Ishikawa (cell line): Measurements from ENCODE around the gene PTPRU.

Experiments used
- CEBPB ChIP-seq: IDR thresholded peaks from 2 replicates; pipeline ENCODE4 v1.6.1; 2012
- CREB1 ChIP-seq: IDR thresholded peaks from 2 replicates; pipeline ENCODE4 v1.6.1; 2012; ENCODE audit warnings: low read depth
- EGR1 ChIP-seq: IDR thresholded peaks from 2 replicates; pipeline ENCODE4 v1.6.1; 2012
- EP300 ChIP-seq: IDR thresholded peaks from 2 replicates; pipeline ENCODE4 v1.6.1; 2012; ENCODE audit warnings: borderline replicate concordance
- FOXM1 ChIP-seq: IDR thresholded peaks from 2 replicates; pipeline ENCODE4 v1.6.1; 2012; ENCODE audit warnings: low read depth, borderline replicate concordance
- NFIC ChIP-seq: IDR thresholded peaks from 2 replicates; pipeline ENCODE4 v1.6.1; 2012
- RAD21 ChIP-seq: IDR thresholded peaks from 2 replicates; pipeline ENCODE4 v1.6.1; 2012; ENCODE audit warnings: low read depth
- TAF1 ChIP-seq: IDR thresholded peaks from 2 replicates; pipeline ENCODE4 v1.6.1; 2012; ENCODE audit warnings: low read depth, mild to moderate bottlenecking
- TCF12 ChIP-seq: IDR thresholded peaks from 2 replicates; pipeline ENCODE4 v1.6.1; 2012; ENCODE audit warnings: low read depth
- TEAD4 ChIP-seq: IDR thresholded peaks from 2 replicates; pipeline ENCODE4 v1.6.1; 2012
- YY1 ChIP-seq: IDR thresholded peaks from 2 replicates; pipeline ENCODE4 v1.6.1; 2012; ENCODE audit warnings: low read depth
- ZBTB7A ChIP-seq: IDR thresholded peaks from 2 replicates; pipeline ENCODE4 v1.6.1; 2012; ENCODE audit warnings: low read depth
- TF ChIP-seq, protein P1 (sequence below): IDR thresholded peaks from 2 replicates; pipeline ENCODE4 v1.6.1; 2012; ENCODE audit warnings: low read depth, mild to moderate bottlenecking
- TF ChIP-seq, protein P2 (sequence below): IDR thresholded peaks from 2 replicates; pipeline ENCODE4 v1.6.1; 2012

DNA sequence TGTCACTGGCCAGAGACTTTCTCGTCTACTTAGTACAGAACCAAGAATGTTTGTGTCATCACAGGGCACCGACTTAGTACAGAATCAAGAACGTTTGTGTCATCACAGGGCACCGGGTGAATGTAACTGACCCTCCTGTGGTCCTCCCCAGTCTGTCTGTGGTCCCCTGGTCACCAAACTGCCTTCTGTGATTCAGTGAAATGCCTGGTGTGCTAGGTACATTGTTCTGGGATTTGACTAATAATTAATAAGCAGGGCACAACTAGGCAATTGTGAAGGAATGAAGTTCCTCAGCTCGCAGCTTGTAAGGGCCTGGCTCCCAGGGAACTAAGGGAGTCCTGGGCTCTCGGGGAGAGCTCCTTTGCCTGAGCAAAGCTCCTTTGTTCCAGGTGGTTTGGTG lies 12.8 kb upstream of the PTPRU start:
- TF ChIP-seq RAD21 (no peak), NFIC (no peak), TEAD4 (no peak), EP300 (no peak), EGR1 (no peak), FOXM1 (no peak), CREB1 (no peak), YY1 (no peak), TAF1 (no peak), ZBTB7A (no peak), CEBPB (no peak), TCF12 (no peak)
- TF ChIP-seq, protein P1, sequence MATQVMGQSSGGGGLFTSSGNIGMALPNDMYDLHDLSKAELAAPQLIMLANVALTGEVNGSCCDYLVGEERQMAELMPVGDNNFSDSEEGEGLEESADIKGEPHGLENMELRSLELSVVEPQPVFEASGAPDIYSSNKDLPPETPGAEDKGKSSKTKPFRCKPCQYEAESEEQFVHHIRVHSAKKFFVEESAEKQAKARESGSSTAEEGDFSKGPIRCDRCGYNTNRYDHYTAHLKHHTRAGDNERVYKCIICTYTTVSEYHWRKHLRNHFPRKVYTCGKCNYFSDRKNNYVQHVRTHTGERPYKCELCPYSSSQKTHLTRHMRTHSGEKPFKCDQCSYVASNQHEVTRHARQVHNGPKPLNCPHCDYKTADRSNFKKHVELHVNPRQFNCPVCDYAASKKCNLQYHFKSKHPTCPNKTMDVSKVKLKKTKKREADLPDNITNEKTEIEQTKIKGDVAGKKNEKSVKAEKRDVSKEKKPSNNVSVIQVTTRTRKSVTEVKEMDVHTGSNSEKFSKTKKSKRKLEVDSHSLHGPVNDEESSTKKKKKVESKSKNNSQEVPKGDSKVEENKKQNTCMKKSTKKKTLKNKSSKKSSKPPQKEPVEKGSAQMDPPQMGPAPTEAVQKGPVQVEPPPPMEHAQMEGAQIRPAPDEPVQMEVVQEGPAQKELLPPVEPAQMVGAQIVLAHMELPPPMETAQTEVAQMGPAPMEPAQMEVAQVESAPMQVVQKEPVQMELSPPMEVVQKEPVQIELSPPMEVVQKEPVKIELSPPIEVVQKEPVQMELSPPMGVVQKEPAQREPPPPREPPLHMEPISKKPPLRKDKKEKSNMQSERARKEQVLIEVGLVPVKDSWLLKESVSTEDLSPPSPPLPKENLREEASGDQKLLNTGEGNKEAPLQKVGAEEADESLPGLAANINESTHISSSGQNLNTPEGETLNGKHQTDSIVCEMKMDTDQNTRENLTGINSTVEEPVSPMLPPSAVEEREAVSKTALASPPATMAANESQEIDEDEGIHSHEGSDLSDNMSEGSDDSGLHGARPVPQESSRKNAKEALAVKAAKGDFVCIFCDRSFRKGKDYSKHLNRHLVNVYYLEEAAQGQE = no peak
- TF ChIP-seq, protein P2, sequence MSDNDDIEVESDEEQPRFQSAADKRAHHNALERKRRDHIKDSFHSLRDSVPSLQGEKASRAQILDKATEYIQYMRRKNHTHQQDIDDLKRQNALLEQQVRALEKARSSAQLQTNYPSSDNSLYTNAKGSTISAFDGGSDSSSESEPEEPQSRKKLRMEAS = no peak
